Measurements from ENCODE around the gene ATP10B.

GRCh38 chr5:160774666-160775315 is 77.2 kb downstream of the ATP10B start:
- no peak for TF ChIP-seq CTCF (IDR thresholded peaks at IDR 0.05)
- no peak for TF ChIP-seq POLR2A (IDR thresholded peaks at IDR 0.05)

All from adrenal gland (tissue), 5 donors.